Caco-2 (cell line): ENCODE results near the gene CARS1. TPM values are rescaled to one million over a fixed set of nuclear protein-coding genes. Genes with fewer than 3 reads are reported as not detected.

Experiments used
- BruUV-seq: library from RNA; stranded (reverse); fragments of 400-500 nt; replicated peaks from 2 replicates; lab custom pipeline; 2021; lab: Mats Ljungman, UMichigan
- CTCF ChIA-PET: fragments of 300-600 bp; sonication (Branson Sonifier 250); formaldehyde crosslinking; loops from one replicate; lab custom pipeline; 2022; ENCODE audit warnings: antibody characterized with exemption; lab: Charles Lee
- POLR2A ChIA-PET: fragments of 300-600 bp; sonication (Branson Sonifier 250); formaldehyde crosslinking; loops from one replicate; lab custom pipeline; 2022; ENCODE audit warnings: antibody characterized with exemption; lab: Charles Lee
- DNase-seq, 2 experiments: peaks; one replicate each; pipeline versions ENCODE4 v3.0.0 to v3.0.0-alpha.2; 2020 to 2022
- H3K27me3 ChIP-seq: replicated peaks from 2 replicates; pipeline ENCODE4 v1.6.0; 2011; ENCODE audit warnings: low read length; ENCODE audit not compliant: control insufficient read depth, insufficient read depth
- H3K36me3 ChIP-seq: 2 replicates; pipeline ENCODE4 v1.5.1; 2011; ENCODE audit warnings: low read length; ENCODE audit not compliant: control insufficient read depth, insufficient read depth
- H3K4me1 ChIP-seq: fragments of 250-450 bp; sonication (Bioruptor Pico); 2 replicates; pipeline ENCODE4 v1.5.1; 2020; ENCODE audit warnings: mild to moderate bottlenecking
- H3K4me3 ChIP-seq: 2 replicates; pipeline ENCODE4 v1.5.1; 2011; ENCODE audit warnings: low read depth, mild to moderate bottlenecking, control low read depth, low read length
- H3K9me3 ChIP-seq: fragments of 250-450 bp; sonication (Bioruptor Pico); 2 replicates; pipeline ENCODE4 v1.5.1; 2020; ENCODE audit warnings: mild to moderate bottlenecking, moderate library complexity
- H3K27ac Mint-ChIP-seq: one replicate; pipeline ENCODE4 v1.8.0; 2022; ENCODE audit warnings: mixed read lengths; ENCODE audit not compliant: unreplicated experiment
- H3K27me3 Mint-ChIP-seq: one replicate; pipeline ENCODE4 v1.8.0; 2022; ENCODE audit warnings: mixed read lengths; ENCODE audit not compliant: insufficient read depth, unreplicated experiment
- H3K36me3 Mint-ChIP-seq: one replicate; pipeline ENCODE4 v1.8.0; 2022; ENCODE audit warnings: mild to moderate bottlenecking, mixed read lengths; ENCODE audit not compliant: insufficient read depth, unreplicated experiment
- H3K4me1 Mint-ChIP-seq: one replicate; pipeline ENCODE4 v1.8.0; 2022; ENCODE audit warnings: low read depth, mixed read lengths; ENCODE audit not compliant: unreplicated experiment
- H3K4me3 Mint-ChIP-seq: one replicate; pipeline ENCODE4 v1.8.0; 2022; ENCODE audit warnings: mild to moderate bottlenecking, moderate library complexity, mixed read lengths; ENCODE audit not compliant: unreplicated experiment
- H3K9me3 Mint-ChIP-seq: one replicate; pipeline ENCODE4 v1.8.0; 2022; ENCODE audit warnings: mixed read lengths; ENCODE audit not compliant: unreplicated experiment
- intact Hi-C: fragments of 100-400 bp; cut with micrococcal nuclease; formaldehyde crosslinking; loops from one replicate; pipeline ENCODE4 v1.10.0; 2022; ENCODE audit not compliant: unreplicated experiment
- total RNA-seq: library from RNA; stranded (reverse); gene quantifications from 2 replicates; pipeline ENCODE4 v1.2.3, GENCODE V29; 2022
- TF ChIP-seq, protein P1 (sequence below), 2 experiments: fragments of 200-600 bp in 1 of 2; IDR thresholded peaks; 1 replicate in 1 of 2; 2 replicates in 1 of 2; pipeline versions ENCODE4 v1.5.1 to v1.8.0; 2011 to 2022; ENCODE audit warnings: antibody characterized with exemption in 1 of 2, control low read depth in 1 of 2, inconsistent platforms in 1 of 2, low read depth in 1 of 2, low read length in 1 of 2, mild to moderate bottlenecking in 1 of 2, moderate library complexity in 1 of 2; ENCODE audit not compliant: insufficient read depth in 1 of 2, severe bottlenecking in 1 of 2, unreplicated experiment in 1 of 2

CARS1 gene
- total RNA-seq, 1 experiment from 2014 or later = 121 TPM

DNA sequence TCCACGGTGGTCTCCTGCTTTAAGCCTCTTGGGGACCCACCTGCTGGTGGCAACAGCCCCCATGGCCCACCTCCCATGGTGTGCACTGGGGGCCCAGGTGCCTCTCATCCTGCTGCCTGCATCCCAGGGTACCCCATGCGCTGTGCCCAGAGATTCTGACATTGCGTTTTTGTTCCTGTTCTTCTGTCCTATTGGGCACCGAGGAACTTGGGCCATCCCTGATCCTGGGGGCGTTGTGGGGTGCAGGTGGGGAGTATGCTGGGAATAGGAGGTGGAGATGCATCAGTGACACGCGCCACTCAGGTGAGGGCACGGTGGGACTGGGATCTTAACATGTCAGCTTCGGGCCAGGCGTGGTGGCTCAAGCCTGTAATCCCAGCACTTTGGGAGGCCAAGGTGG, 52.7 kb downstream of the CARS1 start:
- Mint-ChIP-seq H3K4me3 (no peak overlapping the region), H3K9me3 (no peaks in the 10 kb centered on the region), H3K36me3 (peaks cover 88% of the 10 kb centered on the region), H3K4me1 (no peaks in the 10 kb centered on the region), H3K27me3 (no peaks in the 10 kb centered on the region), H3K27ac (no peak overlapping the region)
- Histone ChIP-seq H3K9me3 (no peaks in the 10 kb centered on the region), H3K27me3 (no peaks in the 10 kb centered on the region), H3K36me3 (peaks cover 1% of the 10 kb centered on the region; the same call in 1 of the 2 replicates), H3K4me3 (no peak overlapping the region), H3K4me1 (no peaks in the 10 kb centered on the region)
- ChIA-PET POLR2A (no interaction called here), CTCF (no interaction called here)
- BruUV-seq = no TSS peak
- intact Hi-C loops = no loop called here
- no peak for DNase-seq
- TF ChIP-seq, protein P1, sequence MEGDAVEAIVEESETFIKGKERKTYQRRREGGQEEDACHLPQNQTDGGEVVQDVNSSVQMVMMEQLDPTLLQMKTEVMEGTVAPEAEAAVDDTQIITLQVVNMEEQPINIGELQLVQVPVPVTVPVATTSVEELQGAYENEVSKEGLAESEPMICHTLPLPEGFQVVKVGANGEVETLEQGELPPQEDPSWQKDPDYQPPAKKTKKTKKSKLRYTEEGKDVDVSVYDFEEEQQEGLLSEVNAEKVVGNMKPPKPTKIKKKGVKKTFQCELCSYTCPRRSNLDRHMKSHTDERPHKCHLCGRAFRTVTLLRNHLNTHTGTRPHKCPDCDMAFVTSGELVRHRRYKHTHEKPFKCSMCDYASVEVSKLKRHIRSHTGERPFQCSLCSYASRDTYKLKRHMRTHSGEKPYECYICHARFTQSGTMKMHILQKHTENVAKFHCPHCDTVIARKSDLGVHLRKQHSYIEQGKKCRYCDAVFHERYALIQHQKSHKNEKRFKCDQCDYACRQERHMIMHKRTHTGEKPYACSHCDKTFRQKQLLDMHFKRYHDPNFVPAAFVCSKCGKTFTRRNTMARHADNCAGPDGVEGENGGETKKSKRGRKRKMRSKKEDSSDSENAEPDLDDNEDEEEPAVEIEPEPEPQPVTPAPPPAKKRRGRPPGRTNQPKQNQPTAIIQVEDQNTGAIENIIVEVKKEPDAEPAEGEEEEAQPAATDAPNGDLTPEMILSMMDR (IDR thresholded peaks at IDR 0.05; ENCODE audit: insufficient read depth in 1 of 2, low read depth in 1 of 2, low read length in 1 of 2, severe bottlenecking in 1 of 2, unreplicated experiment in 1 of 2) = no peak

DNA sequence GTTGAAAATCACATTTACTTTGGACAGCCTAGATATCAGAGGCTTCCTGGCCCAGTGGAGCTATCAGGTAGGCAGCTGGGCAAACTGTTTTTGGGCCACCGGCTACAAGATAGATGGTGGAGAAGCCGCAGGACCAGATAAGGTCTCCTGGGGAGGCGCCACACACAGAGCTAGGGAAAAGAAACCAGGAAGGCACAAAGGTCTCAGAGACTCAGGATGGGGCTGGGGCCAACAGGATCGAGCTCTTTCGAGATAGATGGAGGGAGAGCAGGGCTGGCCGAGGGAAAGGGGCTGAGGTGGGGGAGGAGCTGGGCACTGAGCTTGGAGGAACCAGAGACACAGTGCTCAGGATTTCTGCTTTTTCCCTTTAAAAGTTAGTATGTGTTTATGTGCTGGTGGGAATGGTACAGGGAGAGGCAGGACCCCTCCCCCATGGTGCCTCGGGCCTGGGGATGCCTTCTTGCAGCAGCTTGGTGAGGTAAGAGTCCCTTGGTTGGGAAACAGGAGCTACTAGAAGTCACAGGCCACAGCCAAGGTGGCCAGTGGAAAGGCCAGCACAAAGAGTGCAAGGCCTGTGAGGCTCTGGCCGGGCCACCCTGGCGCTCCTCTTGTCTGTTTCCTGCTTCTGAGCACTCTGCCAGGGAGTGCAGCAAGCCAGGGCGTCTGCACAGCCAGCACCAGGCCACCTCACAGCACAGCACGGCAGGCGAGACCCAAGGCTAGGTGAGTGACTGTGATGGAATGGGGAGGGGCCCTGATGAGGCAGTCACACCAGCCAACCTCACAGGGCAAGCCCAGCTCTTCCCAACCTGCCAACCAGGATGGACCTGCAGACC, 53.6 kb downstream of the CARS1 start:
- Mint-ChIP-seq H3K9me3 (no peaks in the 10 kb centered on the region), H3K4me3 (no peak overlapping the region), H3K4me1 (no peaks in the 10 kb centered on the region), H3K27ac (no peak overlapping the region), H3K27me3 (no peaks in the 10 kb centered on the region), H3K36me3 (peaks cover 90% of the 10 kb centered on the region)
- no TSS peak for BruUV-seq
- no peak for DNase-seq
- Histone ChIP-seq H3K9me3 (no peaks in the 10 kb centered on the region), H3K4me3 (no peak overlapping the region), H3K4me1 (no peaks in the 10 kb centered on the region), H3K27me3 (no peaks in the 10 kb centered on the region), H3K36me3 (peaks cover 1% of the 10 kb centered on the region; the same call in 1 of the 2 replicates)
- ChIA-PET CTCF (no interaction called here), POLR2A (interaction anchor here (0.5 kb wide), 1 partner anchor 603 kb away, joined by 3 read pairs; the partner anchor contains the start of gene TSSC4)
- TF ChIP-seq, protein P1 (IDR thresholded peaks at IDR 0.05; ENCODE audit: insufficient read depth in 1 of 2, low read depth in 1 of 2, low read length in 1 of 2, severe bottlenecking in 1 of 2, unreplicated experiment in 1 of 2) = no peak
- intact Hi-C loops = no loop called here

DNA sequence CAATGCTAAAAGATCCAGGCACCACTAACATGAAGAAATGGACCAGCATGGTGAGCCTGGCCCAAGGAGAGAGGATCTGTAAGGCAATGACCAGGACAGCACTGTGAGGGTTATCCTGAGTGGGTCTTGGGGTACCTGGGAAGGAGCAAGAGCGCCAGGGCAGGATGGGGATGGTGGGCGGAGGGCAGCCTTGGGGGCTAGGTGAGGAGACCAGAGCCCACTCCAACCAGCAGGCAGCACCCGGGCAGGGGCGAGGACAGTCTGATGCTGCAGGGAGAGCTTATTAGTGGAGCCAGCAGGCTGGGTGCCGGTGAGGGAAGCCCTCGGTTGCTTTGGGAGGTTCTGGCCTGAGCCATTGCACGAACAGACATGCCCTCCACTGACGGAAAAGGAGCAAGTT, 54.4 kb downstream of the CARS1 start:
- DNase-seq = no peak
- H3K4me1 ChIP-seq = no peaks in the 10 kb centered on the region
- peaks cover 84% of the 10 kb centered on the region for H3K36me3 Mint-ChIP-seq
- TF ChIP-seq, protein P1 (IDR thresholded peaks at IDR 0.05; ENCODE audit: insufficient read depth in 1 of 2, low read depth in 1 of 2, low read length in 1 of 2, severe bottlenecking in 1 of 2, unreplicated experiment in 1 of 2) = no peak
- no peaks in the 10 kb centered on the region for H3K27me3 ChIP-seq
- no peaks in the 10 kb centered on the region for H3K27me3 Mint-ChIP-seq
- ChIA-PET POLR2A (interaction anchor here (0.5 kb wide), 1 partner anchor 603 kb away, joined by 3 read pairs; the partner anchor contains the start of gene TSSC4), CTCF (no interaction called here)
- H3K36me3 ChIP-seq = peaks cover 1% of the 10 kb centered on the region; the same call in 1 of the 2 replicates
- no peak overlapping the region for H3K4me3 ChIP-seq
- no peak overlapping the region for H3K27ac Mint-ChIP-seq
- no peaks in the 10 kb centered on the region for H3K9me3 Mint-ChIP-seq
- no peak overlapping the region for H3K4me3 Mint-ChIP-seq
- no TSS peak for BruUV-seq
- H3K4me1 Mint-ChIP-seq = no peaks in the 10 kb centered on the region
- intact Hi-C loops = no loop called here
- H3K9me3 ChIP-seq = no peaks in the 10 kb centered on the region
